Stimulated activated CD8-positive, alpha-beta memory T cell treated with anti-CD3 and anti-CD28 coated beads, Interleukin-2, amount 100 ng/mL, for 48 hours (primary cell): ENCODE results near the gene DNM3.
"Not testable (repeated sequence)": the region's sequence is repeated elsewhere in the genome, so short reads cannot be mapped to it uniquely, and the experiment has no call there.

Source experiments
- DNase-seq, 2 donors: peaks; one replicate each; pipeline ENCODE4 v3.0.0-alpha.2; 2020; ENCODE audit warnings: low read depth in 2 of 2

DNM3 gene

DNA sequence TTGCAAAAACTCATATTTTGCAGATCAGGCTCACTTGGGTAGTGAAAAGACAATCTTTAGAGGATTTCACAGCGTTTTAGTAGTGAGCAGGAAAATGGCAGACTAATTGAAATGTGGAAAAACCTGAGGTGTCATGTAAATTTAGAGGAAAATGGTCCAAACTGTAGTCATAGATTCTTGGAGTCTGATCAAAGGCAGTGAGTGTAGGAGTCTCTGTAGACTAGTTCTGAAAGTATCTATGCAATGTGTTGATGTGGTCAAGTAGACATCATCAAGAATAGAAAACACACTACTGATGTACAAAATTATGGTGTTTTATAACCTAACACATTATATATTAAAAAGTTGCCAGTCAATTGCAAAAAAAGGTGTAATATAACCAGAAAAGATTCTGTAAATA, 436.0 kb downstream of the DNM3 start:
- no peak for DNase-seq

DNA sequence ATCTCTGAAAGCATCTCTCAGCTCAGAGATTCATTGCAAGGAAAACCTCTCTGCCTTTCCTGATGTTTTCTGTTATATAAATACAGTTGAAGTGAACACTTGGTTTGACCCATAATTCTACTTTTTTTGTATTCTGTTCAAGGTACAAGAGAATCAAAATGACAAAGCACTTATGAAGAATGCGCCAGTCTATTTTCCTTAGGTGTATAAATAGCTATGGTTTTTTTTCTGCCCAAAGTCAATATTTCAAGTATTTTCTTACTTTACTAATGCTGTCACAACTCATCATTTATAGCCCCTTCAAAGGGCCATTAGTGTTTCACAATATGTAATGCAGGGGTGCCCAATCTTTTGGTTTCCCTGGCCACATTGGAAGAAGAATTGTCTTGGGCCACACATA, 436.7 kb downstream of the DNM3 start:
- no peak for DNase-seq

DNA sequence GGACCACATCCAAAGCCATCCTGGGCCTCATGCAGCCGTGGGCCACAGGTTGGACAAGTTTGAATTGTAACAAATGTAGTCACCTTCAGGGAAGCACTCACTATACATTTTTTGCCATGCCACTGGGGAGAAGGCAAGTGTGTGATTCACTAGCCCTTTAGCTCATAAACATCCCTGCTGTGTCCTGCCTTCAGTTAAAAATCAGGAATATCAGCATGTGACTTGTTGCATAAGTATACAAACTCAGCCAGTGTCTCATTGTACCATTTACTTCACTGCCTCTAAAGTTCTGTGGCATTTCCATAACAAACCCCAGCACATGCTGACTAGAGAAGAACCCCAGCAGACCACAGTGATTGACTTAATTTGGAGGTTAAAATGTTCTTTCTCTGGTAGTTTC, 437.2 kb downstream of the DNM3 start:
- no peak for DNase-seq

DNA sequence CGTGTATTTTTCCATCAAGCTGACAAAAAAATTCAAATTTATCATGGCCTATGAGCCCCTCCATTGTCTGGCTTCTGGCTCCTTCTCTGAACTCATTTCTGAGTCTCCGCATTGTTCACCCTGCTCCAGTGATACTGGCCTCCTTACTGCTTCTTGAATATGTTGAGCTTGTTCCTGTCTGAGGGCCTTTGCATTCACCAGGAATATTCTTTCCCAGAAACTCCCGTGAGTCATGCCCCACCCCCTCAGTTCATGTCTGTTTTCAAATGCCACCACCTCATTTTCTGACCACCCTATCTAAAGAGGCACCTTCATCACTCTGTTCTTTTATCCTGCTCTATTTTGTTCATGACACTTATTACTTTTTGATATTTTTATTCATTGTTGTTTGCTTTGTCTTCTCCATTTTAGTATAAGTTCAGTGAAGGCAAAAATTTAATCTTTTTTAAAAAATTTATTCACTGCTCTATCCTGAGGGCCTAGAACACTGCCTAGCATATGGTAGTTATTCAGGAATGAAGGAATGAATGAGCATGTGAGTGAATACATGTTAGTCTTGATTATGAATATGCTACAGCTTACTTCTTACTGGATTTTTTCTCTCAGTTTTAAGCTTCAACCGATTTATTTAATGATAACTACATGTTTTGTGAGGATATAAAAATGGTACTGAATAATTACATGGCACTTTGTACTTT, 438.8 kb downstream of the DNM3 start:
- no peak for DNase-seq

DNA sequence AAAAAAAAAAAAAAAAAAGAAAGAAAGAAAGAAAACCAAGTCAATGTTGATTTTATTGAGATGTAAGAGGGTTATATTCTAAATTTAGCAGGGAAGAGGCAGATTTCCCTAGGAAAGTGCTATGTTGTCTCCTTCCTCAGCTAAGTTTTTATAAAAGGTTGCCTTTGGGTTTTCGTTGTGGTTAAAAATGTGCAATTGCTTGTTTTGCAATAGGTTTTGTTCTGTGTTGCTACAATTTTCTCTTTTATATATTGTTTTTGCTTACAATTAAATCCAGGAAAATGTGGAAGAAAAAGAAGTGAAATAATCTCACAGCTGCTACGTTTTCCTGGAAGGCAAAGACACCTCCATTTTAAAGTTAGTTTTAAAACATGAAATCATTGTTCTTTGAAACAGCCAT, 442.5 kb downstream of the DNM3 start:
- DNase-seq: no peak

DNA sequence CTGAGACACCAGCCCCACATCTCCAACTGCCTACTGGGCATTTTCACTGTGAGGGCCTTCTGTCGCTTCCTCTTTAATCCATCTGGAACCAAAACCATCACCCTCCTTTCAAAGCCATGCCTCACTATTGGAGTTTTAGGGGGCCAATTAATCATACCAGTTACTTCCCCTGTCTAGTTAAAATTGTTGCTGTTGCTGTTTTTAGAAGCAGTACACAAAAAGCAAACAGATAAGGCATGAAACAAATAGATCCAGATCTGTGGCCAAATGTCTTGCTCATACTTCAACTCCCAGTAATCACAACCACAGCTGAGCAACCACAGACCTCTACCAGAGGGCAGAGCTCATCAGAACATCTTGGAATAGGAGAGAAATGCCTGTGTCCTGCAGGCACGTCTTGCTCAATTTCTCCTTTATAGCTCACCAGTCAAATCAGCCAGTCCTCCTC, 445.4 kb downstream of the DNM3 start:
- DNase-seq: no peak

DNA sequence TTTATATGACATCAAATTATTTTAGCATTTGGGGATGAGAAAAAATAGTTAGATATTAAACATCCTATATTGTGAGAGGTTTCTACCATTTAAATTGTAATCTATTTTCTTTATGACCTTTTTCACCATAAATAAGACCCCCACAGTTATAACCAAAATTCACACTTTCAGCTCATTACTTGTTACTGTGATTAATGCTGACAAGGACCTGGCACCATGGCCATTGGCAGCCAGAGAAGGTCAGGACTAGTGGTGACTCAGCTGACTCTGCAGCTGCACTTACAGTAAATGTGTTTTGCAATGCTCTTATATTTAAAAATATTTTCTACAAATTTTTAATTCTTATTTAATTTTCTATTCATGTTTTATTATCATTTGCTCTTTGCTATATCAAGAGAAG, 445.9 kb downstream of the DNM3 start:
- no peak for DNase-seq

DNA sequence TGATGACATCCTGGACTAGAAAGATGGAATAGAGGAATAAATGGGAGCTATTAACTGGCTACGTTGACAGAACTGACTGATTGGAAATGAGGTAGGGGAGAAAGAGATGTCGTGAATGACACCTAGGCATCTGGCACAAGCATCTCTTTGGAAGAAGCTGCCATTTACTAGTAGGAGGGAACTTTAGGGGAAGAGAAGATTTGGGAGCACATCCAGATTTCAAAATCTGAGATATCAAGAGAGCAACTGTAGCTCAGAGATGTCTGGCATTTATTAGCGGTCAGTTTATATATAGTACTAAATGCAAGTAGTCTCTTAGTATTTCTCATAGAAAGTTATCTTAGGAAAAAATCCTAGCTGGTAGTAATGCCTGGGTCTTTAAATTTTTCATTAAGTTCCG, 447.3 kb downstream of the DNM3 start:
- DNase-seq: no peak

DNA sequence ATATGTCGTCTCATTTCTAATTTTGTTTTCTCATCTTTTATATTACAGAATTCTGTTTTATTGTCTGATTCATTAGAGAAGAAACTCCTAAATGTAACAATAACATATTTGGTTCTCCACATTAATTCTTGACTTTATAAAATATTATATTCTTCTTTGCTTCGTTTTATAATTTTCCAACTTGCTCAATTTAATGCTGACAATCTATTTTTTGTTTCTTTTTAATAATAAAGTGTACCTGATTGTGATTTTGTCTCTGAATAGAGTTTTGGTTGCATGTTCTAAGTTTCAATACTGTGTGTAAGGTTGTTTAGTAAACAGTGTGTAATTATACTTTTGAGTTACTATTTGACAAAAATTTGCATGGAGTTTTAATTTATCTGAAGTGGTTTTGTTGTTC, 448.1 kb downstream of the DNM3 start:
- no peak for DNase-seq

DNA sequence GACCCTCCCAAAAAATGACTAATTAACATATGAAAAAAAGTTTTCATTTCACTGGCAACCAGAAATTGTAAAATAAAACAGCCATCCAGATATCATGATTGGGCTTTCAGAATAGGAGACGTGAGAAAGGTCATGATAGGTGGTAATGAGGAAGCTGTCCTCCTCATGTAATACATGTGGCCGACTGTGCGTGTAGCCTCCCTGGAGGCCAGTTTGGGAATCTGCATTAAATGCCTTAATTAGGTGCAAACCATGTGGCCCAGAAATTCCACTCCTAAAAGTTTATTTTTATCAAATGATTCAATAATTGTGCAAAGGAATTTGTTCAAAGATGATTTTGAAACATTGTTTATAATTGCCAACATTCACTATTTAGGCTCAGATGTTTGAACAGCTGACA, 451.5 kb downstream of the DNM3 start:
- DNase-seq: no peak

DNA sequence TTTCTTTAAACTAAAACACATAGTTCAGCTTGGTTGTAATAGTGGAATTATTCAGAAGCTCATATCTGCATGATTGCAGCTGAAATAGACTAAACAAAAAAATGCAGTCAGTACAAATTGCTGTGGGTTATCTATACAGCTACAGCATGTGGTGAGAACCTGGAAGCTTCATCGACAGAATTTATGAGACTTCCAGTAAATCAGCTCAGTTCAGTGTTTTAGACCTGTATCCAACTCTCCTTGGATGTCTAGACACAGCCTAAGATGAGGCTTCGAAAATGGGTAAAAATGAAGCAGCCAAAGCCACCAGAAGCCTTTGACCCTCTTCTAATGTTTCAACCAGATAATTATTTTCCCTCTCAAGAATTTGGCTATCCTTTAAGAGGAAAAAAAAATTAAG, 452.1 kb downstream of the DNM3 start:
- no peak for DNase-seq

DNA sequence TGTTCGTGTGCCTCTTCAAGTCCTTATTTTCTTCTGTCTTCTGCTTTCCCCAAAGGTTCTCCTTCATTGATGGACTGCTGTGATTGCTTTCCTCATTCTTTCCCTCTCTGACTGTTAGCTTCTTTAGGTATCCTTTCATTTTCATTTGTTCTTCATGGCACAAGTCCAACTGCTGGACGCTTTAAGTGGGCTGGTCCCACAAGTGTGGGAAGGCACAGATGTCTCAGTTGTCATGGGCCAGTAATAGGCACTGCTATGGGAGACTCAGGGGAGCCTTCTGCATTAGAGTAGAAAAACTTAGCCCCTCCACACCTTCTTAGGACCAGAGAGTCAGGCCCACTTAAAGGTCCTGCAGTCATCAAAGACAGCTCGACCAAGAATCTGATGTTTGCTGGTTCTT, 456.8 kb downstream of the DNM3 start:
- DNase-seq: no peak

DNA sequence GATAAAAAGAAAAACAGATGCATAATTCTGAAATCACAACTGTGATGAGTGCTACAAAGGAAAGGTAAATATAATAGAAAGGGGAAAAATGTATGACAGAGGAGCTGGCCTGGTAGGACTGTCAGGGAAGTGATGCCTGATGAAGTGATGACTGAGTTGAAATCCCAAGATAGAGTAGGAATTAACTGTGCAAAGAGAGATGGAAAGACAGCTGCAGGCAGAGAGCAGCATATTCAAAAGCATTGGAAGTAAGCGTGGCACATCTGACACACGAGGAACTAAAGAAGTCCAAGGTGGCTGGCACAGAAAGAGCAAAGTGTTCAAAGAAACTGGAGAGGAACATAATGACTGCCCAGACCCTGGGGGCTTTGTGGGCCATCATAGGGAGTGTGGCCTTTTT, 457.6 kb downstream of the DNM3 start:
- no peak for DNase-seq

DNA sequence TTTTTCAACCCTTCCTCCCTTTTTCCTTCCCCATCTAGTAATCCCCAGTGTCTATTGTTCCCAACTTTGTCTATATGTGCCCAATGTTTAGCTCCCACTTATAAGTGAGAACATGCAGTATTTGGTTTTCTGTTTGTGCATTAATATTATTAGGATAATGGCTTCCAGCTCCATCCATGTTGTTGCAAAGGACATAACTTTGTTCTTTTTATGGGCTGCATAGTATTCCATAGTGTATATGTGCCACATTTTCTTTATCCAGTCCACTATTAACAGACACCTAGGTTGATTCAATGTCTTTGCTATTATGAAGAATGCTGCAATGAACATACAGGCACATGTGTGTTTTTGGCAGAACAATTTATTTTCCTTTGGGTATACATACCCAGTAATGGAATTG, 458.2 kb downstream of the DNM3 start:
- DNase-seq: no peak

DNA sequence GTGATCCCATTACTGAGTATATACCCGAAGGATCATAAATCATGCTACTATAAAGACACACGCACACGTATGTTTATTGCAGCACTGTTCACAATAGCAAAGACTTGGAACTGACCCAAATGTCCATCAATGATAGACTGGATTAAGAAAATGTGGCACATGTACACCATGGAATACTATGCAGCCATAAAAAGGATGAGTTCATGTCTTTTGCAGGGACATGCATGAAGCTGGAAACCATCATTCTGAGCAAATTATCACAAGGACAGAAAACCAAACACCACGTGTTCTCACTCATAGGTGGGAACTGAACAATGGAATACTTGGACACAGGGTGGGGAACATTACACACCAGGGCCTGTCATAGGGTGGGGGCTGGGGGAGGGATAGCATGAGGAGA, 466.2 kb downstream of the DNM3 start:
- not testable (repeated sequence) for DNase-seq

DNA sequence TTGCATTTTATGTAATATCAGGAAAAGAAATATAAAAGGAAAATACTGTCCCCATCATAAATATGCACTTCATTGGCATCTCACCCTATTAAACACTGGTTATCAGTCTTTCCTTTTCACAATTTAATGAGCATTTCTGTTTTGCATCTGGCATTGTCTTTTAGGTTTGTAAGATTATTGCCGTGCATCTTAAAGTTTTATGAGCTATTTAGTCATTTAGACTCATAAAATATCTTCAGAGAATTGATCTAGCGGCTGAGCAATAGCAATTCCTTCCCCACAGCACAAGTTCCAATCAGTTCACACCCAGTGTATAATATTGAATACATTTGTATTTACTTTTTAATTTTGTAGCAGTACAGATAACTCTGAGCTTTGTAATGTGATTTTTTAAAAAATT, 466.8 kb downstream of the DNM3 start:
- DNase-seq: no peak

DNA sequence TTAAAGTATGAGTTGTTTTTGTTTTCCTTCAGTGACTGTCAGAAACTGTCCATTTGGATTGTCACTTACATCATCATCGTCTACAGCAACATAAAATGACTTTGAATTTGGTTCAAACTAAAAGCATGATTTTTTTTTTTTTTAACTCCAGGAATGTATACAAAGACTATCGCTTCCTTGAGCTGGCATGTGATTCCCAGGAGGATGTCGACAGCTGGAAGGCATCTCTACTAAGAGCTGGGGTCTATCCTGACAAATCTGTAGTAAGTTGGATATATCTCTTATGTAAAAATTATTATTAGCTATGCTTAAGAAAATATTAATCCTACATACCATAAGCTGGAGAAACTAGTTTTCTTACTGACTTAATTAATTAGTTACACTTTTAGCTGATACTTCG, 467.3 kb downstream of the DNM3 start:
- DNase-seq: no peak

DNA sequence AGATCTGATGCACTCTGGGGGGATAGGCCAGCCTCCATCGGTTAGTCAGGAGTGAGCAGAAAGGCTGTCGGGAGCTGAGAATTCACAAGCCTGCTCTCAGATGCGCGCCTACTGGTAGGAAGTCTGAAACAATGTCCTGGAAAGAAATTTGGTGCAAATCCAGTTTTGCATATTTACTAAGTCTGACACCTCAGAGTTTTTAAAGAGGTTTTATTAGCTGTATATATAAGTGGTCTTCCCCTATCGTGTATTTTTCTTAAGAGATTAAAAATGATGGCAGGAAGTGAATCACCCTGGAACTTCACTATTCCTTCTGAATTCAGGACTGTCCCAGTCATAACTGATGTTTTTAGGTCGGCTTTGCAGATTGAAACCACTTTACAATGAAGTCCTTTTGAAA, 479.4 kb downstream of the DNM3 start:
- no peak for DNase-seq

DNA sequence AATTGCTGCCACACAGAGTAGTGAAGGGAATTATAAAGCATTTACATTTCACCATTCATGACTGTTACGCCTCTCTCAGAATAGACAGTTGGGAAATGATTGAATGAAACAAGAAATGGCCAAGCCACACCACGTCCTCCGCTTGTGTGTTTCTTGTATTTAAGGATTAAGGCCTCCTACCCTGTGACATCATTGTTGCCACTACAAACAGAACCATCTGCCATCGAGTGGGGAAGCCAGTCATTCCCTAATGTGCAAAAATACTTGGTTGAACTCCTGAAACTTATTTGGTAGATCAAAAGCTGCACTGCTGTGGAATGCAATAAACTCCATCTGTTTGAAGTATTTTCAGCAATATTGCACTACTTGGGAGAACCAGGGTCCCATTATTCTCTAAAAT, 480.2 kb downstream of the DNM3 start:
- no peak for DNase-seq

DNA sequence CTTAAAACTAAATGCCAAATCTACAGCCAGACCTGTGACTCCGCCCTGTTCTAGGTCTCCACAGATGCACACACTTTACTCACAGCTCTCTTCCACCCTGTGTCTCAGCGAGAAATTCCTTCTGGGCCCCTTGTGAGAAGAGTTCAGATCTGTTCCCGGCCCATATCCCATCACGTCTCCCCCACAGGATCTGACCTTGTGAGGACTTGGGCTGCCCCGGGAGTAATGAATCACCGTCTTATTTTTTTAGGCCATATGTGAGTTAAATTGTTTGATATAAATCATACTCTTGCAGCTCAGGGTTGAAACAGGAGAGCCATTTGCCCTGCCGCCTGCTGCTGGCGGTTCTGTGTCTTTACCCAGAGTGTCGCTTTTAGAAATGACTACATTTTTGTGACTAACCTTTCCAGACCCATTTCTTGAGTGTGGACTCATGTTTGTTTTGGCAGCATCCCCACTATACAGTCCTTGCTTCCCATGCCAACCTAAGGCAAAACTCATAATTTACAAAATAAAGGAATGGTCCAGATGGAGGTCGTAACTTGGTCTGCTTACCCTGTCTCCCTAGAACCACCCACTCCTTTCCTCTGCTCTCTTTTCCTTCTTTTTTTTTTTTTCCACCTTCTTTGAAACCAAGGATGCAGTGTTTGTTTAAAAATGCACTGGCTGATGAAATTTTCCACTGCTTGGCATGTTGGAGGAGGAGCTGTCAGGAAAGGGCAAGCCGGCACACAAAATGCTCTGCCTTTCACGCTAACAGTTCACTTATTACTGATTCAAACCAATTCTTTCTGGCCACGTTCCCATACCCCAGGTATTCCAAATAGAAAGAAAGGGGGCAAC, 481.1 kb downstream of the DNM3 start:
- no peak for DNase-seq

DNA sequence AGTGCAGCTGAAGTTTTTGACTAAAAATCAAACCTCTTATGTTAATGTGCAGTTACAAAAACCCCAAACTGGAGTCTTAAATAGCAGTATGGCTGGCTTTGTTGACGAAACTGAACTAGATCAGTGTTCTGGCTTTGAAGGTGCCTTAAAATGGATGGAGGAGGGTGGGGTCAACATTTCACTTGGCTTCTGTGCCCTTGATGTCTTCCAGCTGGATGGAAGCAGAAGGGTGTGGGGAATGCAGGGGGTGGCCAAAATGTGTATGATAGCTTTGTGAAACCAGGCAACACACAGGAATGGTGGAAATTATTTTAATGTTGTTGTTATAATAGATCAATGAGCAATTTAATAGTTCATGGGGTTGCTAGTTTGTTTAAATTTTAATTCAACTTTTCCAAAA, 482.4 kb downstream of the DNM3 start:
- no peak for DNase-seq

DNA sequence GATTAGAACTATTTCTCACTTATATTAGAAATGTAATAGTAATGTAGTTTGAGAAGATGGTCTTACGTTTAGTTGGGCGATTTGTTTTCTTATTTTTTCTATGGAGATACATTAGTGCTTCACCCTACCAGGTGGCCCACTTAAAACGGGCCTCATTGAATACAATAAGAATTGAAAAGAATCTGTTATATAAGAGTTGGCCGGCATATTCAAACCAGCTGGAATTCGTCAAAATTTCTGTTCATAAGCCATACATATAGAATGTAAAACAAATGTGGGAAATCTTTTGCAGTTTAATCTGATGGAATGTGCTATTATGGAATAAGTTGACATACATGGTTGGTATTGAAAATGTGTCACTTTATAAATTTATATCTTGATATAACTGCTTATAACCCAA, 482.8 kb downstream of the DNM3 start:
- DNase-seq: no peak

DNA sequence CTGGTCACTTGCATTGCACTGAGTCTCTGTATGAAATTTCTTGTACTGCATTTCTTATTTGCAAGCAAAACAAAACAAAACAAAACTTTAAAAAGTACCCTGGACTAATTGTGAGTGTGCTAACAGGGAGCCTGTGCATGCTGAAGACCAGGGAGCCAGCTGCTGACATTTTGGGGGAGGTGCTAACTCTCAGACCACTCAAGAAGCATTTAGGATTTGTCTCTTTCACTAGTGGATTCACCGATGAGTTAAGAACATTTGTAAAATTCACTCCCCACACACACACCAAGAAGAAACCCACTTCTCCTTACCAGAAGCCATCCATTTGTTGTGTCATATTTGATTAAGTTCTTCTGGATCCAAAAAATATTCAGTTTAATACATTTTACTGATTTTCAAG, 483.5 kb downstream of the DNM3 start:
- no peak for DNase-seq

DNA sequence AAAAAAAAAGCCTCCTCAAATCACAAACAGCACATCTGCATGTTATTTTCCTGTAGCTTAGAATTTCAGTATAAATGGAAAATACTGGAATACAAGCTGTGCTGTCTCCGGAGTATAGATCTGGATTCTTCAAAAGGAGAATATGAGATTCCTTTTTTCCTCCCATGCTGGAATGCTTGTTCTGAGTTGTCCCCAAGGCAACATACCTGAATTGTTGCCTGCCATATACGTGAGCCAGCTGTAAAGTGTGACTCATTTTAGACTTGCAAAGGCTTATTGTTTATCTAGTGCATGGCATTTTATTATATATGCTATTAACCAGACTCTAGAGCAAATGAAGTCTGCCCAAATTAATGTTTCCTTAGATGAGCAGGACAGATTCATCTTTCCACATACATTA, 484.2 kb downstream of the DNM3 start:
- no peak for DNase-seq
